HG03095 (cell line): ENCODE results near the gene IL2RA.
"Not testable (repeated sequence)": the region's sequence is repeated elsewhere in the genome, so short reads cannot be mapped to it uniquely, and the experiment has no call there.

ENCODE experiments used
- ATAC-seq: cut with Tn5 transposase; IDR thresholded peaks from one replicate; pipeline ENCODE4 v1.9.1; 2021; ENCODE audit warnings: moderate library complexity; ENCODE audit not compliant: unreplicated experiment

IL2RA gene

GRCh38 chr10:6018422-6018821, 43.7 kb downstream of the IL2RA start:
- no peak for ATAC-seq

DNA sequence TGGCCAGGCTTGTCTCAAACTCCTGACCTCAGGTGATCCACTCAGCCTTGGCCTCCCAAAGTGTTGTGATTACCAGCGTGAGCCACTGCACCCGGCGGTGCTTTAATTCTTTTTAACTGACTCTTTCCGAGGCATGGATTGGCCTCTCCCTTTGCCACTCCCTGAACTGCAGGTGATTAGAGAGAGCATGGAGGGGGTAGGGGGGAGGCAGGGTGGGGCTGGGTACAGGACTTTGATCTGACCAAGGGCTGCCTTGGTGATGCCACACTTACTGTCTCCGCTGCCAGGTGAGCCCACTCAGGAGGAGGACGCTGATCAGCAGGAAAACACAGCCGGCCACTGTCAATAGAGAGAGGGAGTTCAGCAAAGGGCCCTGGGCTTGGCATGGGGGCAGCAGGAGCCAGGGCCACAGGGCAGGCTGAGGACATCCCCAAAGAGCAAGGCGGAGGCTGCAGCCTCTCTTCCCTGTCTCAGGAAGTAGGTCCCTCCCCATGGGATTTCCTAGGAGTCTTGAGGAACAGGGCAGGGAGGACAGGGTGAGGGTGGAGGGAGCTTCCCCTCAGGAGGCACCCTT, 44.3 kb downstream of the IL2RA start:
- ATAC-seq, result no peak

DNA sequence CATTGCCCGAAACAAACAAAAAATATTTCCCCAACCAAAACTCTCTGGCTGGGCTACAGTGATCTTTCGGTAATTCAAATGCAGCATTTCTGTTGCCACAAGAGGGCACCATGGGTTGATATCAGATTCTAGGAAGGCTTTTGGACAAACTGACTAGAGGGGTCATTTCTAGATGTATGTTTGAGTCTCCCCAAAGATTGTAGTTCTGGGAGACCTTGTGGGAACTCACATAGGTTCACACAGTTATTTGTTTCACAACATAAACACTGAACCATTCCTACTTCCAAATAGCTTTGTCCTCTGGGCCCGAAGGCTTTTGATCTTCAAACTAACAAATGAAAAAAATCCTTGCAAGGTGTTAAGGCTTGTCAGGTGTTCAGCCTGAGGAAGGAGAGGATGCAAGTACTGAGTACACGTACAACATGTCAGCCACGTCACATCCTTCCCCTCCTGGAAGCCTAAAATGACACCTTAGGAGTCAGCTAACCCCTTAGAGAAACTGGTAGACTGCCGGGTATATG, 47.9 kb downstream of the IL2RA start:
- ATAC-seq, result peak; percentile 78

DNA sequence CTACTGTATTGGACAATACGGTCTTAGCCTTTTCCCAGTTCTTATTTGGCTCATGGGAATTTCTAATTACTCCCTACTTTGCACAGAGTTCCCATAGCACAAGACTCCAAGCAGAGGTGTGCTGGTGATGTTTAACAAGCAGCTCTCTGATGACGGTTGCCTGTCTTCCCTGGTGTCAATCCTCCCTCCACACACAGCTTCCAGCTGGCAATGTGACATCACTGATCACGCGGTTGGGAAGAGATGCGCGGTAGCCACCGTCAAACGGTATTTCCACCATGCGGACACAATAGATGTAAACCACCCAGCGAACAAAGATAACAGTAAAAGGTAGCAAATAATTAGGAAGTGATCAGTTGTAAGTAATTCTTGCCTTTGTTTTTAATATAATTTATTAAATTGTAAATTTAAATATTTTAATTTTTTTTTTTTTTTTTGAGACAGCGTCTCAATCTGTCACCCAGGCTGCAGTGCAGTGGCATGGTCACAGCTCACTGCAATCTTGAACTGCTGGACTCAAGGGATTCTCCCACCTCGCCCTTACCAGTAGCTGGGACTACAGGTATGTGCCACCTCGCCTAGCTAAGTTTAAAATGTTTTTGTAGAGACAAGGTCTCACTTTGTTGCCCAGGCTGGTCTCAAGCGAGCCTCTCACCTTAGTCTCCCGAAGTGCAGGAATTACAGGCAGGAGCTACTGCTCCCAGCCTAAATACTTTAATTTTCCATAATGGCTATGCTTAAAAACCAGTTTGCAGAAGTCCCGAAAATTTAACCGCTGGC, 48.6 kb downstream of the IL2RA start:
- ATAC-seq, result no peak

DNA sequence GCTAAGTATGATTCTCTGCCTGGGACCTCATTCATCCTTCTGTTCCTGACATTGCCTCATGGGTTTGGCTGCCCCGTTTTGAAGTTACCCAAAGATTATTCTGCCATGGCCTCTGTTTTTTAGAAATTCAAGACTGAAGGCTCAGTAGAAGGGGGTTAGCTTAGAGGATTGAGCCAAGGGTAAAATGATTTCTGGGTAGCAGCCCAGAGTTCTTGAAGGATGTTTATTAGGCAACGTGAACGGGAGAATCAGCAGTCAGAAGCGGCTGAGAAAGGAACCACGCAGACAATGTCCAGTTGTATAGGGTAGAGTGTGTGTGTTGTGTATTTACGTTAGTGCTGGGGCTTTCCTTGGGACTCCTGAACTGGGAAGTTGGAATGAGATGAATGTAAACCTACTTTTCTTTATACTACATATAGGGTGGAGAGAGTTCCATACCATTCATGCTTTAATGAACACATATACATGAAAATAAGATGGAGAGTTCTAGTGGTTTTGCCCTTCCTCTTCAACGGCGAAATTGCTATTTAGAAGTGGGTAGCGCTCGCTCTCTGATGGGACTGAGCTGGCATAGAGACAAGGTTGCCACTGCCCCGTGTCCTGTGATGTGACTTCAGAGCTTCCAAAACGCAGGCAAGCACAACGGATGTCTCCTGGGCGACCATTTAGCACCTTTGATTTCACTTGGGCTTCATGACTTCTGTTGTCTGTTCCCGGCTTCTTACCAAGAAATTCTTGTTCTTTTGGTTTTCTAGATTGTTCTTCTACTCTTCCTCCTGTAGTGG, 49.9 kb downstream of the IL2RA start:
- no peak for ATAC-seq

DNA sequence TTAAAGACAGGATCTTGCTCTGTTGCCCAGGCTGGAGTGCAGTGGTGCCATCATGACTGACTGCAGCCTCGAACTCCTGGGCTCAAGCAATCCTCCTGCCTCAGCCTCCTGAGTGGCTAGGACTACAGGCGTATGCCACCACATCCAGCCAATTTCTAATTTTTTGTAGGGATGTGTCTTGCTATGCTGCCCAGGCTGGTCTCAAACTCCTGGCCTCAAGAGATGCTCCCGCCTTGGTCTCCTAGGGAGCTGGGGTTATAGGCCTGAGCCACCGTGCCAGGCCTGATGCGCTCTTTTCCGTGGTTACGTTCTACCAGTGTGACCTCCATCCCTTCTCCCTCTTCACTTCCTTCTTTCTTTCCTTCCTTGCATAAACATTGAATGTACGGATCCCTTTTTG, 50.6 kb downstream of the IL2RA start:
- ATAC-seq, result no peak

DNA sequence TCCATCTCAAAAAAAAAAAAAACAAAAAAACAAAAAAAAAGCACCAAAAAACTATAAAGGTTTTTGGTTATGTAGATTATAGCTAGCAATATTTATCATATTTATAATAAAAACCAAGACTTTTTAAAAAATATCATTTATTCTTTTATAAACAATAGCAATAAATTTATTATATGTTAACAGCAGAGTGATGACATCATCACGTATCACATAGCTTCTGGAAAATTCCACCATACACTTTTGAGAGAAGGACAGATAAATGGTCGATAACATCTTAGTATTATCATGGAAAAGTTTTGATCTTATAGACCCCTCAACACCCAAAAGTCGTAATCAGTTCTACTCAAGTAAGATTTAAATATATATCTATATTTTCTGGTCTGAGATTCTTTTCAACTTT, 51.6 kb downstream of the IL2RA start:
- ATAC-seq, result no peak

DNA sequence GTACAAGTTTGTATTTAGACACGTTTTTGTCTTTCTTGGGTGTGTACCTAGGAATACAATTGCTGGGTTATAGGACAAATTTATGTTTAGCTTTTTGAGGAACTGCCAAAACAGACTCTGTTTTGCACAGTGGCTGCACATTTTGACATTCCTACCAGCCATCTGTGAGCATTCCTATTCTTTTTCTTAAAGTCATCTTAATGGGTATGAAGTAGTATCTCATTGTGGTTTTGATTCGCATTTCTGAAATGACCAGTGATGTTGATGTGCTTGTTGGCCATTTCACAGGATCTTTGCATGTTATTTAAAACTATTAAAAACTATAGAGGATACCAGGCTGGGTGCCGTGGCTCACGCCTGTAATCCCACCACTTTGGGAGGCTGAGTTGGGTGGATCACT, 52.2 kb downstream of the IL2RA start:
- no peak for ATAC-seq

DNA sequence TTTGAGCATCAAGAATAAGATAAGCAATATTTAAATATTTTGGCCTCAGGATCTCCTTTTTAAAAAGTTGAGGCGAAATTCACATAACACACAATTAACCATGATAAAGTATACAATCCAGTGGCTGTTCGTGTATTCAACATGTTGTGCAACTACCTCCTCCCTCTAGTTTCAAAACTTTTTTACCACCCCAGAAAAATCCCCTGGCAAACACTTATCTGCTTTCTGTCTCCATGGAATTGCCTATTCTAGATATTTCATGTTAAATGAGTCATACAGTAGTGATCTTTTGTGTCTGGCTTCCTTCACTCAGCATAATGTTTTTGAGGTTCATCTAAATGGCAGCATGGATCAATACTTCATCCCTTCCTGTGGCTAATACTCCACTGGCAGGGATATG, 53.0 kb downstream of the IL2RA start:
- no peak for ATAC-seq

DNA sequence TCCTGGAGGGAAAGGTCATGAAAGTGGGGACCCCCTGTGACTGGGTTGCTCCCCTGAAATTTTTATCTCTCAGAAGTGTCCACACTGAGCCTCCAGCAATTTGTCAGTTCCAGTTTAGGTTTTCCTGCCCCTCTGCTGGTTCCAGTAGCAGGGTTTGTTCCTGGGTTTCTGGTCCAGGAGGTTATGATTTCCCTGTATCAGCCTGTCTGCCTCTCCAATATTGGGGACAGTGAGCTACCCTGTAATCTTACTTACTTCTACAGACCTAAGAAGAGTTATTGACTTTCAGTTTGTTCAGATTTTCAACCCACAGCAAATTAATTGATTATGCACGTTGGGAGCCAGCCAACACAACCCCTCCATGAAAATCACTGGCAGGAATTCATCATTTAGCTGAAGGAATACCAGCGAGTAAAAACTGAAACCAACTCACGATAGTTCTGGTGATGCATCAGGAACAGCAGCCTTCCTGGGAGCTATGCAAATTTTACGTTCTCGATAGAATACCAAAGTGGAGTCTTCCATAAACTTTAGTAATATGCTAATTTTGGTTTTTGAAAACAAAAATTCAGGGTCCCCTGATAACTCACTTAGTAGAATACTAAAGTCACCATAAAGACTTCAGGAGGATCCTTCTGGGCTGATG, 53.5 kb downstream of the IL2RA start:
- no peak for ATAC-seq

DNA sequence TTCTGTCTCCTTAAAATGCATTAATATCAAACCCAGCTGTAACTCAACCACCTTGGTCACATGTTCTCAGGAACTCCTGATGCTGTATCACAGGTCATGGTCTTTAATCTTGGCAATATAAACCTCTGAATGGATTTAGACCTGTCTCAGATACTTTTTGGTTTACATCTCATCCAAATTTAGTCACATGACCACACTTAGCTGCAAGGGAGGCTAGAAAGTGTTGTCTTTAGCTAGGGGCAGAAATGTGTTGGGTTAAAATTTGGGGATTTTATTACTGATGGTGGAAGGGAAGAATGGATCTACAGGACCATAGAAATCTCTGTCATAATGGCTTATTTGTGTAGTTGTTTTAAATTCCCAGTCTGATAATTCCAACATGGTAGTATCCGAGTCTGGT, 55.2 kb downstream of the IL2RA start:
- no peak for ATAC-seq

- ATAC-seq, result no peak
Observed at GRCh38 chr10:6006546-6006945, 55.6 kb downstream of the IL2RA start.

GRCh38 chr10:6005856-6006395, 56.2 kb downstream of the IL2RA start:
- ATAC-seq, result no peak

GRCh38 chr10:6005161-6005804, 56.9 kb downstream of the IL2RA start:
- not testable (repeated sequence) for ATAC-seq

GRCh38 chr10:6002809-6003510, 59.2 kb downstream of the IL2RA start:
- peak; percentile 63 for ATAC-seq

- no peak for ATAC-seq
Observed at GRCh38 chr10:5999440-6000165, 62.6 kb downstream of the IL2RA start.

DNA sequence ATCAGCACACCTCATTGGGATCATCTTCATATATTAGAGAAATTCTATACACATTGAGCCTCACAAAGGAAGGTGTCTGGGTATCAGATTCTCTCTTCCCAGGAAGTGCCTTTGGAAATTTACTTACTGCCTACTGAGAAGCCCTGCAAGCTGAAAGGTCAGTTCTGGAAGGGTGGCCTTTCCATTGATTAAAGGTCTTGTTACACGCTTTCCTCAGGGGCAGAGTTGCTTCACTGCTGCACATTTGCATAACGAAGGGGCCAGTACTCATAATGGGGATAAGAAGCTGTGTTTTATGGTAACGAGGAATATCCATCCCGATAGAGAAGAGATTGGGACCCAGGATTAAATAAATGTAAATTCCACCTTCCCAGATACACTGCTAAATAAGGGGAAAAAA, 65.5 kb downstream of the IL2RA start:
- no peak for ATAC-seq

DNA sequence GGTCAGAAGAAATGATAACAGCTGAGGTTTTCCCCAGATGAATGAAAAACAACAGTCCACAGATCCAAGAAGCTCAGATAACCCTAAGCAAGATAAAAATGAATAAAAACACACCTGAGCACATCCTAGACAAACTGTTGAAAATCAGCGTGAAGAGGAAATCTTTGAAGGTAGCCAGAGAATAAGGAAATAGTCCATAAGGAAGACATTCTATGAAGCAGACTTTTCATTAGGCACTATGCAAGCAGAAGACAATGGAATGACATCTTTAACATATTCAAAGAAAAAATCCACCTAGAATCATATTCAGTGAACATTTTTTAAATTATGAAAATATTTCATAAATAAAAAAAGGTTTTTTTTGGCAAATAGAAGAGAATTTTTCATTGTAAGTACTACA, 69.8 kb downstream of the IL2RA start:
- no peak for ATAC-seq

GRCh38 chr10:5991708-5992107, 70.5 kb downstream of the IL2RA start:
- no peak for ATAC-seq
